GM21825 (cell line): ENCODE measurements around the gene LRRC37A3.
A peak's percentile ranks its signal among the peaks of the same experiment; 100 is the strongest.
"Not testable (repeated sequence)": the region's sequence is repeated elsewhere in the genome, so short reads cannot be mapped to it uniquely, and the experiment has no call there.

Experiments
- ATAC-seq: cut with Tn5 transposase; IDR thresholded peaks from one replicate; pipeline ENCODE4 v1.9.1; 2021; ENCODE audit warnings: mild to moderate bottlenecking, moderate library complexity; ENCODE audit not compliant: unreplicated experiment

The LRRC37A3 gene

DNA sequence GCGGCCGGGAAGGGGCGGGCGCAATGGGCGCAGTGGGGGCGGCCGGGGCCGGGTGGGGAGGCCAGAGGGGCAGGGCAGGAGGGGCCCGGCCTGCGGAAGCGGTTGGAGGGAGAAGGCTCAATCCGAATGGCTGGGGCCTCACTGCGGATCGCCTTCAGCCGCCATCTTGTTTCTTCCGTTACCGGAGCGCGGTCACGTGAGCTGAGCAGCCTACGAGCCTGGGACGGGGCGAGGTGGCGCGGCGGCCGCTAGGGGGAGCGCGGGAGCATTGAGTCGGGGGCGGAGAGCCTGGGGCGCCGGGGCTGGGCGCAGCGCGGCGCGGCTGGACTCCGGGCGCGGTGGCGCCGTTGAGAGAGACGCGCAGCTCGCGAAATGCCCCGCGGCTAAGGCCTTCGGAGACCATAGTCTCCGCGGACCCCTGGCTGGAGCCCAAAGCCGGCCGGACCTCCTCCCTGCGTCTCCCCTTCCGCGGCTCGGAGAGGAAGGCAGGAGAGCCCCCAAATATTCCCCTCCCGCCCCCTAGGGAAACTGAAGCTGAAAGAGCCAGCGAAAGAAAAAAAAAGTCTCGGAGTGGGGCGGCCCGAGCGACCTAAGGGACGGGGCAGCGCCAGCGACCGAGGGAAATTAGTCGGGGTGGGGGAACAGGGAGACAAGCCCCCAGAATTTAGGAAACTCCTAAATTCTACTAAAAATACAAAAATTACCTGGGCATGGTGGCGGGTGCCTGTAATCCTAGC, at the start of gene LRRC37A3:
Gene LRRC37A3, minus strand, starts transcription at position 190 of the 737 bp plus-strand sequence. CDS start 22,221 bp downstream, outside the sequence.
- peak; percentile 86 for ATAC-seq

DNA sequence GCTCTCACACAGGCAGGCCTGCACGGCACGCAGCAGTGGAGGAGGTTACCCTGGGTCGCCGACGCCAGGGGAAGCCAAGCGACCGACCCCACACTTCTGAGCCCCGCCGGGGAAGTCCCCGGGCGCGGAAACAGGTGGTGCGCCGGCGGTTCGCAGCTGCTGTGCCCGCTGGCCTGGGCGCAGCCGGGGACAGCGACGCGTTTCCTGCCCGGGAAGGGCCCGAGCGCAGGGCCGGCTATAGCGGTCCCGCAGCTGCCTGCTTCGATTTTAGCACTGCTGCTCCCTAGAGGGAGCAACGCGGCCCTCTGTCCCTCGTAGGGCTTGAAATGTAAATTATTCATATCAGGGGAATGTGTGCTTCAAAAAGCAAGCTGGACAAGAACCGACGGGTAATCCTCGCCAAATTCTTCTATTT, 46.6 kb upstream of the LRRC37A3 start:
- peak; percentile 92 for ATAC-seq

- ATAC-seq, result not testable (repeated sequence)
Measured at GRCh38 chr17:64965256-64965872, 46.1 kb upstream of the LRRC37A3 start.

GRCh38 chr17:64964796-64965195, 45.5 kb upstream of the LRRC37A3 start:
- ATAC-seq, result no peak

DNA sequence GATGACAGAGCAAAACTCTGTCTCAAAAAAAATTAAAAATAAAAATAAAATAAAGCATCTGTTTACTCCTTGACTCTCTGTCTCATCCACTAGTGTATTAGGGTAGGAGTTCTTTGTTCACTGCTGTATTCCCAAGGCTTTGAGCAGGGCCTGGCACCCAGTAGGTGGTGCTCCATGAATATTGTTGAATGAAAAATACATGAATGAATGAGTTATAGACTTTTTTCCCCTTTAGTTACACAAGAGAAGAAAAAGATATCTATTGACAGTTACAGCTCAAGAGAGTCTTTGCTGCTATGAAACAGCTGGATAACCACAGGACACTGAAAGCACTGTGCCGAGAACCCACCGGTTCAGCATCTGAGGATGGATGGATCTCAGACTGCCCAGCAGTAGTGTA, 44.5 kb upstream of the LRRC37A3 start:
- ATAC-seq, result not testable (repeated sequence)

DNA sequence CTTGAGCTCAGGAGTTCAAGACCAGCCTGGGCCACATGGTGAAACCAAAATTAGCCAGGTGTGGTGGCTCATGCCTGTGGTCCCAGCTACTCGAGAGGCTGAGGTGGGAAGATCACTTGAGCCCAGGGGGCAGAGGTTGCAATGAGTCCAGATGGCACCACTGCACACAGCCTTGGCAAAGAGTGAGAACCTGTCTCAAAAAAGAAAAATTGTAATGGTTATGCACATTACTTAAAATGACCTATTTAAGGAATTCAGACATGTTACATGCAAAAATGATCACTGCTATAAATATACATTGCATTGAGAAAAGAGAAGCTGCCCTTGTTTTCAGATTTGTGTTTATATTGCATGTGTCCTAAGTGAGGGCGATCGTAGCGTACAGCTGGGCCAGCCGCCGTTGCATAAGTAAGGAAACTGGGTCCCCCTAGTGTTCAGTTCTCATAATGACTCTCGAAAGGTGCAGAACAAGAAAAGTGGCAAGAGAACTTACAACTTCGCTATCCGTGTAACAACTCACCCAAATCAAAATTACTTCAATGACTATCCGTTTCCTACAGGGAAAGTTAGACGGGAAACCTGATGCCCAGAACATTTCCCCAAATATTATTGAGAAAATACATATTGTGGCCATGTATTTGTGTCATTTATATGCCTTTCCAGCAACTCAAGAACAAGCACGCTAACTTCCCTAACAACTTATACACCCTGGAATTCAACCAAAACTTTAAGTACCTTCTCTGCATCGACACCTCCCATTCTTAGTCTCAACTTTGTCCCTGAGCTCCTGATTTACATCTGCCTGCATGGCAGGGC, 42.5 kb upstream of the LRRC37A3 start:
- peak; percentile 30 for ATAC-seq

- no peak for ATAC-seq
Measured at GRCh38 chr17:64951877-64952276, 32.6 kb upstream of the LRRC37A3 start.

GRCh38 chr17:64950871-64951270, 31.6 kb upstream of the LRRC37A3 start:
- no peak for ATAC-seq

GRCh38 chr17:64947152-64947551, 27.9 kb upstream of the LRRC37A3 start:
- no peak for ATAC-seq

DNA sequence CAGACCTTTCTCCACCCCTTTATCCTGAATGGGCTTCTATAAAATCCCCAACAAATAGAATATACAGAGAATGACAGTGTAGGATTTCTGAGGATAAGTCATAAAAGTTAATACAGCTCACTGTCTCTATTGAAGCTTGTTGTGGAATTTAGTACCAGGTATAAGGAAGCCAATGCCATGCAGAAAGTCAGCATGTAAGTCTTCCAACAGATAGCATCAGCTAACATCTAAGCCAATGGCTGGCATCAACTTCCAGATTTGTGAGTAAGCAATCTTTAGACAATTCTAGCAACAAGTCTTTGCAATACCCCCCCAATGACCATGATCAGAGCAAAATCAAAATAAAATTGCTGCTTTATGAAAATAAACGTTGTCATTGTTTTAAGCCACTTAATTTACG, 22.5 kb upstream of the LRRC37A3 start:
- no peak for ATAC-seq

GRCh38 chr17:64941045-64941444, 21.8 kb upstream of the LRRC37A3 start:
- ATAC-seq, result no peak

DNA sequence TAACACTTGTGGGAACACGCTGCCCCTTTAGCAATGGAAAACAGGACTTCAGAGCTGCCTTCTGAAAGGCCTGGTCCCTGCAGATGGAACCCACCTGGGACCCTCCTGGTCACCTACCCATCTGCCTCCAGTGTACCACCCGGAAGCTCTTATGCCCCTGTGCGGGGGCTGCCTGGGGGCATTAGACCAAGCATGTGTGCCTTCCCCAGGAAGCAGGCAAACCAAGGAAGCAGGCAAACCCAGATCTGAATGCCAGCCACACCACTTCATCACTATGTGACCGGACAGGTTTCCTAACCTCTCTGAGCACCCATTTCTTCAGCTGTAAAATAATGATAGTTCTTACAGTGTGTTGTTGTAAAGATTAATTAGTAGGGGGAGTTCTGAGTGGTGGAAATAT, 20.8 kb upstream of the LRRC37A3 start:
- no peak for ATAC-seq

GRCh38 chr17:64938925-64939474, 19.7 kb upstream of the LRRC37A3 start:
- no peak for ATAC-seq

- no peak for ATAC-seq
Measured at GRCh38 chr17:64938290-64938689, 19.0 kb upstream of the LRRC37A3 start.

GRCh38 chr17:64936117-64936516, 16.8 kb upstream of the LRRC37A3 start:
- no peak for ATAC-seq

DNA sequence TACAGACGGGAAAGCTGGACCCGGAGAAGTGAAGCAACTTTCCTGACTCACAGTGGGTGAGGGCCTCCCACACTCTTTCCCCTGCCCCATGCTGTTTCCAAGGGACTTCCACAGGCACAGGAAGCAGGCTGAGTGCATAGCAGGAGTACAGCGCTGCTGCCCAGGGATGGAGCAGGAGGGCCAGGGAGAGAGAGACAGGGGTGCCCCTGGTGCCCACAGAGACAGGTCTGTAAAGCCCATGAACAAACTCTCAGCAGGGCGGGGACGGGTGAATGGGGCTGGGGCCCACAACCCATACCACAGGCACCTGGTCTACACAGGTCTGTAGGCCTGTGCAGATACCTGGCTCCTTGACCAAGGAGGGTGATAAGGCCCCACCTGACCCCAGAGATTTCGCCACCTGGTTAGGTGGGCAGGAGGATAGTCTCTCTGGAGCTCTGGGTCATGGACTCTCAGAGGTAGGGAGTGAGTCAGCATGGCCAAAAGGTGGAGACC, 15.1 kb upstream of the LRRC37A3 start:
- ATAC-seq, result not testable (repeated sequence)

- not testable (repeated sequence) for ATAC-seq
Measured at GRCh38 chr17:64932850-64933249, 13.6 kb upstream of the LRRC37A3 start.

- ATAC-seq, result not testable (repeated sequence)
Measured at GRCh38 chr17:64930374-64930773, 11.1 kb upstream of the LRRC37A3 start.

DNA sequence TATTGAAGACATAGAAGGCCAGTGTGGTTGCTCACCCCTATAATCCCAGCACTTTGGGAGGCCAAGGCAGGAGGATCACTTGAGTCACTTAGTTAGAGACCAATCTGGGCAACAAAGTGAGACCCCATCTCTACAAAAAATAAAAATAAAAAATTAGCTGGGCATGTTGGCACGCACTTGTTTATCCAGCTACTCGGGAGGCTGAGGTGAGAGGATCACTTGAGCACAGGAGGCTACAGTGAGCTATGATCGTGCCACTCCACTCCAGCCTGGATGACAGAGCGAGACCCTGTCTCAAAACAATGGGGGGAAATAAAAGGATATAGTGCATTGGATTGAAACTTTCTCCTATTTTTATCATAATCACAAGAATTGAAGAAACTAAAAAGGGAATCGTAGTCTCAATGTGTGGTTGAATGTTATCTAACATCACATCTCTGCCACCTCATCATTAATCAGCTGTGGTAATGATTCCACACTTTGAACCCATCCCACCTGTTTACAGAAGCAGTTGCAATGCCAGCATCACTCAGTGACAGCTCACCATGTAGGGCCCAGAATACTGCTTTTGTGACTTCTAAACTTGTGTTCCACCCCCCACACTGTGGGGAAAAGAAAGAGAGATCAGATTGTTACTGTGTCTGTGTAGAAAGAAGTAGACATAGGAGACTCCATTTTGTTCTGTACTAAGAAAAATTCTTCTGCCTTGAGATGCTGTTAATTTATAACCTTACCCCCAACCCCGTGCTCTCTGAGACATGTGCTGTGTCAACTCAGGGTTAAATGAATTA, 10.3 kb upstream of the LRRC37A3 start:
- ATAC-seq, result not testable (repeated sequence)

GRCh38 chr17:64928701-64929100, 9.4 kb upstream of the LRRC37A3 start:
- not testable (repeated sequence) for ATAC-seq
